Endothelial cell (in vitro differentiated cells): ENCODE measurements around the gene ANKRD16. TPM values are rescaled to one million over a fixed set of nuclear protein-coding genes. Genes with fewer than 3 reads are reported as not detected.

Experiments
- DNase-seq: peaks from one replicate; pipeline ENCODE4 v3.0.0; 2021; ENCODE audit warnings: low spot score
- H3K27ac Mint-ChIP-seq: one replicate; pipeline ENCODE4 v1.8.0; 2021; ENCODE audit warnings: mixed read lengths, inconsistent platforms; ENCODE audit not compliant: unreplicated experiment
- H3K27me3 Mint-ChIP-seq: one replicate; pipeline ENCODE4 v1.8.0; 2021; ENCODE audit warnings: mild to moderate bottlenecking, moderate library complexity, mixed read lengths, inconsistent platforms; ENCODE audit not compliant: unreplicated experiment
- H3K36me3 Mint-ChIP-seq: one replicate; pipeline ENCODE4 v1.8.0; 2021; ENCODE audit warnings: mild to moderate bottlenecking, low read depth, mixed read lengths, inconsistent platforms; ENCODE audit not compliant: unreplicated experiment
- H3K4me1 Mint-ChIP-seq: one replicate; pipeline ENCODE4 v1.8.0; 2021; ENCODE audit warnings: mild to moderate bottlenecking, mixed read lengths, inconsistent platforms; ENCODE audit not compliant: unreplicated experiment
- H3K4me3 Mint-ChIP-seq: one replicate; pipeline ENCODE4 v1.8.0; 2021; ENCODE audit warnings: mild to moderate bottlenecking, mixed read lengths, inconsistent platforms; ENCODE audit not compliant: unreplicated experiment
- H3K9me3 Mint-ChIP-seq: one replicate; pipeline ENCODE4 v1.8.0; 2021; ENCODE audit warnings: mixed read lengths, inconsistent platforms; ENCODE audit not compliant: unreplicated experiment
- CTCF ChIP-seq: fragments of 200-600 bp; sonication (generic); IDR thresholded peaks from one replicate; pipeline ENCODE4 v1.5.0; 2021; ENCODE audit warnings: antibody characterized with exemption; ENCODE audit not compliant: unreplicated experiment
- long read RNA-seq: library from polyadenylated mRNA; unstranded; transcript quantifications from one replicate; pipeline ENCODE4 v2.0.0, GENCODE V29; 2020; ENCODE audit not compliant: unreplicated experiment
- total RNA-seq: library from RNA; stranded (reverse); fragmentation: NEBNext Ultra II Directional; extraction: Animal tissue kit (Norgen Biotek cat#: 25700); gene quantifications from one replicate; pipeline ENCODE4 v1.2.1, GENCODE V29; 2021; ENCODE audit not compliant: unreplicated experiment

The ANKRD16 gene
- 6.6 TPM for total RNA-seq
- long read RNA-seq, result 0 reads

GRCh38 chr10:5889624-5890451, at the start of gene ANKRD16, which contains the start of gene FBH1:
Gene ANKRD16, minus strand, starts transcription at chr10:5889893. Its CDS starts 539 bp downstream, at chr10:5889354.
Gene FBH1, plus strand, starts transcription at chr10:5890243. Its CDS starts 103 bp downstream, at chr10:5890346.
- no peak for TF ChIP-seq CTCF
- H3K36me3 Mint-ChIP-seq, result peaks cover 20% of the 10 kb centered on the region
- H3K9me3 Mint-ChIP-seq, result no peaks in the 10 kb centered on the region
- peak within 1 kb of the TSS; percentile 99 for H3K4me3 Mint-ChIP-seq
- H3K27ac Mint-ChIP-seq, result peak within 1 kb of the TSS; percentile 82
- H3K4me1 Mint-ChIP-seq, result peaks cover 47% of the 10 kb centered on the region
- H3K27me3 Mint-ChIP-seq, result peaks cover 6% of the 10 kb centered on the region
- DNase-seq, result peak; percentile 100

DNA sequence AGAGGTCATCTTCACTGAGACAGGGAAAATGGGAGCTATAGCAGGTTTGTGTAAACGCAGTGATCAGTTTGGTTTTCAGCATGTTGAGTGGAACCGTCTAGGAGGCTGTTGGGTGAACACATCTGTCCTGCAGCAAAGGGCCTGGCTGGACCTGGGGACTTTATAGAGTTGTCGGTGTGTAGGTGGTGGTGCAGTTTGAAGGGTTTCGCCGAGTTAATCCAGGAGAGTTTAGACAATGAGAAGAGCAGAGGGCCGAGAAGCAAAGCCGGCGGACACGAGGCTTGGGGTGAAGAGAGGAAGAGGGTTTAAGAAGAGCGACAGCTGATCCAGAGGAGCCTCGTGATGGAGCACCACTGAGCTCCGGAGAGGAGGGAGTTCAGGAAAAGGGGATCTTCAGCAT, 48.6 kb upstream of the ANKRD16 start:
- no peak for DNase-seq
- H3K4me1 Mint-ChIP-seq, result peaks cover 12% of the 10 kb centered on the region
- peaks cover 34% of the 10 kb centered on the region for H3K36me3 Mint-ChIP-seq
- no peak overlapping the region for H3K27ac Mint-ChIP-seq
- no peak for TF ChIP-seq CTCF
- H3K27me3 Mint-ChIP-seq, result peaks cover 7% of the 10 kb centered on the region
- H3K9me3 Mint-ChIP-seq, result no peaks in the 10 kb centered on the region
- peak overlapping the region; percentile 10 for H3K4me3 Mint-ChIP-seq

DNA sequence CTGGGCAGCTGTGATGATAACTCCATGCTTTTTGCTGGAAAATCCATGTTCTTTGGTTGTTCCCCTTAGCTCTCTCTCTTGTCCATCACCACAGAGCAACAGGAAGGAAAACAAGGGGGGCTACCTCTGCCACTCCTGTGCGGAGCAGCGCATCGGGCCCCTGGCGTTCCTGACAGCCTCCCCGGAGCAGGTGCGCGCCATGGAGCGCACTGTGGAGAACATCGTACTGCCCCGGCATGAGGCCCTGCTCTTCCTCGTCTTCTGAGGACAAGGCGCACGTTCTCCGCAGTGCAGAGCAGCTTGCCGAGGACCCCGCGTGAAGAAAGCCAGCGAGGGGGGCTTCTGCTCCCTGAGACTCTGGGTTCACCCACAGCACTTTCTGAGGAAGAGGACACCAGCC, 47.3 kb upstream of the ANKRD16 start:
- peaks cover 7% of the 10 kb centered on the region for H3K27me3 Mint-ChIP-seq
- no peak for TF ChIP-seq CTCF
- peaks cover 4% of the 10 kb centered on the region for H3K4me1 Mint-ChIP-seq
- no peak for DNase-seq
- no peak overlapping the region for H3K27ac Mint-ChIP-seq
- no peaks in the 10 kb centered on the region for H3K9me3 Mint-ChIP-seq
- peaks cover 41% of the 10 kb centered on the region for H3K36me3 Mint-ChIP-seq
- no peak overlapping the region for H3K4me3 Mint-ChIP-seq

DNA sequence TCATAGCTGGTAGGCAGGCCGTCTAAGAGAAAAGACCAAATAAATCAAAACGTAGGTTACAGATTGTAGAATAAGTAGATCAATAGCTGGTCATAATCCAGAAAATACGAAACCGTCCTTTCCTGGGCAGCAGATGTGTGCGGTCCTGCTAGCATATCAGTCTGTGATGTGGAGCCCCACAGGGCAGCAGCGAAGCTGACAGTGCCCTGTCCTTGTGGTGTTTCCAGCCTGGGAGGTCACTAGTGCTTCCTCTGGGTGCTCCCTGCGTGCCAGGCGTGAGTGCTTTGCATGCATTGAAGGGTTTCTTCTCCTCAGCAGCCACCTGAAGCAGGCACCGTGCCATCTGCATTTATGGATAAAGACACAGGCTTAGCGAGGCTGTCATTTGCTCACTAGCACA, 45.9 kb upstream of the ANKRD16 start:
- Mint-ChIP-seq H3K36me3 (peaks cover 37% of the 10 kb centered on the region), H3K9me3 (no peaks in the 10 kb centered on the region), H3K4me3 (no peak overlapping the region)

More for the DNA sequence above, 45.9 kb upstream of the ANKRD16 start:
- H3K27me3 Mint-ChIP-seq, result peaks cover 7% of the 10 kb centered on the region
- H3K4me1 Mint-ChIP-seq, result peaks cover under 1% of the 10 kb centered on the region
- H3K27ac Mint-ChIP-seq, result no peak overlapping the region
- no peak for TF ChIP-seq CTCF
- no peak for DNase-seq
